CD4-positive, alpha-beta T cell treated with Interleukin-1 beta for 1 hour (primary cell): ENCODE data around the gene PCDHGB6.
"Not testable (repeated sequence)": the region's sequence is repeated elsewhere in the genome, so short reads cannot be mapped to it uniquely, and the experiment has no call there.

Experiments
- DNase-seq, 2 donors: peaks; one replicate each; pipeline ENCODE4 v3.0.0-alpha.2; 2020 to 2022

PCDHGB6 gene

DNA sequence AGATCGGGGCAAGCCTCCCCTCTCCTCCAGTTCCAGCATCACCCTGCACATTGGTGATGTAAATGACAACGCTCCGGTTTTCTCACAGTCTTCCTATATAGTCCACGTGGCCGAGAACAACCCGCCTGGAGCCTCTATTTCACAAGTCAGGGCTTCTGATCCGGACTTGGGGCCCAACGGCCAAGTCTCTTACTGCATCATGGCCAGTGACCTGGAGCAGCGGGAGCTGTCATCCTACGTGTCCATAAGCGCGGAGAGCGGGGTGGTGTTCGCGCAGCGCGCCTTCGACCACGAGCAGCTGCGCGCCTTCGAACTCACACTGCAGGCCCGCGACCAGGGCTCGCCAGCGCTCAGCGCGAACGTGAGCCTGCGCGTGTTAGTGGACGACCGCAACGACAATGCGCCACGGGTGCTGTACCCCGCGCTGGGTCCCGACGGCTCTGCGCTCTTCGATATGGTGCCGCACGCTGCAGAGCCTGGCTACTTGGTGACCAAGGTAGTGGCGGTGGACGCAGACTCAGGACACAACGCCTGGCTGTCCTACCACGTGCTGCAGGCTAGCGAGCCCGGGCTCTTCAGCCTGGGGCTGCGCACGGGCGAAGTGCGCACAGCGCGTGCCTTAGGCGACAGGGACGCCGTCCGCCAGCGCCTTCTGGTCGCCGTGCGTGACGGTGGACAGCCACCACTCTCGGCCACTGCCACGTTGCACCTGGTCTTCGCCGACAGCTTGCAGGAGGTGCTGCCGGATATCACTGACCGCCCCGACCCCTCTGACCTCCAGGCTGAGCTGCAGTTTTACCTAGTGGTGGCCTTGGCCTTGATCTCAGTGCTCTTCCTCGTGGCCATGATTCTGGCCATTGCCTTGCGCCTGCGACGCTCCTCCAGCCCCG lies 18.4 kb upstream of the PCDHGB6 start:
- DNase-seq, result no peak

GRCh38 chr5:141392429-141393198 lies 15.2 kb upstream of the PCDHGB6 start, which contains the start of gene PCDHGA8:
Gene PCDHGA8, plus strand, starts transcription at chr5:141392633. Its CDS starts 181 bp downstream, at chr5:141392814.
- no peak for DNase-seq

- no peak for DNase-seq
These were observed 14.6 kb upstream of the PCDHGB6 start for GRCh38 chr5:141393267-141393666.

DNA sequence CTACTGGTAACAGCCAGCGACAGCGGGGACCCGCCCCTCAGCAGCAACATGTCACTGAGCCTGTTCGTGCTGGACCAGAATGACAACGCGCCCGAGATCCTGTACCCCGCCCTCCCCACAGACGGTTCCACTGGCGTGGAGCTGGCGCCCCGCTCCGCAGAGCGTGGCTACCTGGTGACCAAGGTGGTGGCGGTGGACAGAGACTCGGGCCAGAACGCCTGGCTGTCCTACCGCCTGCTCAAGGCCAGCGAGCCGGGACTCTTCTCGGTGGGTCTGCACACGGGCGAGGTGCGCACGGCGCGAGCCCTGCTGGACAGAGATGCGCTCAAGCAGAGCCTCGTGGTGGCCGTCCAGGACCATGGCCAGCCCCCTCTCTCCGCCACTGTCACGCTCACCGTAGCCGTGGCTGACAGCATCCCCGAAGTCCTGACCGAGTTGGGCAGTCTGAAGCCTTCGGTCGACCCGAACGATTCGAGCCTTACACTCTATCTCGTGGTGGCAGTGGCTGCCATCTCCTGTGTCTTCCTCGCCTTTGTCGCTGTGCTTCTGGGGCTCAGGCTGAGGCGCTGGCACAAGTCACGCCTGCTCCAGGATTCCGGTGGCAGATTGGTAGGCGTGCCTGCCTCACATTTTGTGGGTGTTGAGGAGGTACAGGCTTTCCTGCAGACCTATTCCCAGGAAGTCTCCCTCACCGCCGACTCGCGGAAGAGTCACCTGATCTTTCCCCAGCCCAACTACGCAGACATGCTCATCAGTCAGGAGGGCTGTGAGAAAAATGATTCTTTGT lies 13.2 kb upstream of the PCDHGB6 start:
- not testable (repeated sequence) for DNase-seq

GRCh38 chr5:141397756-141398551 lies 9.9 kb upstream of the PCDHGB6 start, which contains the start of gene PCDHGB5:
Gene PCDHGB5, plus strand, starts transcription at chr5:141397947. Its CDS starts 181 bp downstream, at chr5:141398128.
- peak; percentile 31 to 43 for DNase-seq

DNA sequence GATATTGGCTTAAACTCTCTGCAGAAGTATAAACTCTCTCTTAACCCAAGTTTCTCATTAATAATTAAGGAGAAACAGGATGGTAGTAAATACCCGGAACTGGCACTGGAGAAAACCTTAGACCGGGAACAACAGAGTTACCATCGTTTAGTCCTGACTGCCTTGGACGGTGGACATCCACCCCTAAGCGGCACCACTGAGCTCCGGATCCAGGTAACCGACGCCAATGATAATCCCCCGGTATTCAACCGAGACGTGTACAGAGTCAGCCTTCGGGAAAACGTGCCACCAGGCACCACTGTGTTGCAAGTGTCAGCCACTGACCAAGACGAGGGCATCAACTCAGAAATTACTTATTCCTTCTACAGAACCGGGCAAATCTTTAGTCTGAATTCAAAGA lies 9.2 kb upstream of the PCDHGB6 start:
- no peak for DNase-seq

DNA sequence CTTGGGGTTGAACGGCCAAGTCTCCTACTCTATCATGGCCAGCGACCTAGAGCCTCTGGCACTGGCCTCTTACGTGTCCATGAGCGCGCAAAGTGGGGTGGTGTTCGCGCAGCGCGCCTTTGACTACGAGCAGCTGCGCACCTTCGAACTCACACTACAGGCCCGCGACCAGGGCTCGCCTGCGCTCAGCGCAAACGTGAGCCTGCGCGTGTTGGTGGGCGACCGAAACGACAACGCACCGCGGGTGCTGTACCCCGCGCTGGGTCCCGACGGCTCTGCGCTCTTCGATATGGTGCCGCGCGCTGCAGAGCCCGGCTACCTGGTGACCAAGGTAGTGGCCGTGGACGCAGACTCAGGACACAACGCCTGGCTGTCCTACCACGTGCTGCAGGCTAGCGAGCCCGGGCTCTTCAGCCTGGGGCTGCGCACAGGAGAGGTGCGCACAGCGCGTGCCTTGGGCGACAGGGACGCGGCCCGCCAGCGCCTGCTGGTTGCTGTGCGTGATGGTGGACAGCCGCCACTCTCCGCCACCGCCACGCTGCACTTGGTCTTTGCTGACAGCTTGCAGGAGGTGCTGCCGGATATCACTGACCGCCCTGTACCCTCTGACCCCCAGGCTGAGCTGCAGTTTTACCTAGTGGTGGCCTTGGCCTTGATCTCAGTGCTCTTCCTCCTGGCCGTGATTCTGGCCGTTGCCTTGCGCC lies 8.1 kb upstream of the PCDHGB6 start:
- DNase-seq, result no peak

DNA sequence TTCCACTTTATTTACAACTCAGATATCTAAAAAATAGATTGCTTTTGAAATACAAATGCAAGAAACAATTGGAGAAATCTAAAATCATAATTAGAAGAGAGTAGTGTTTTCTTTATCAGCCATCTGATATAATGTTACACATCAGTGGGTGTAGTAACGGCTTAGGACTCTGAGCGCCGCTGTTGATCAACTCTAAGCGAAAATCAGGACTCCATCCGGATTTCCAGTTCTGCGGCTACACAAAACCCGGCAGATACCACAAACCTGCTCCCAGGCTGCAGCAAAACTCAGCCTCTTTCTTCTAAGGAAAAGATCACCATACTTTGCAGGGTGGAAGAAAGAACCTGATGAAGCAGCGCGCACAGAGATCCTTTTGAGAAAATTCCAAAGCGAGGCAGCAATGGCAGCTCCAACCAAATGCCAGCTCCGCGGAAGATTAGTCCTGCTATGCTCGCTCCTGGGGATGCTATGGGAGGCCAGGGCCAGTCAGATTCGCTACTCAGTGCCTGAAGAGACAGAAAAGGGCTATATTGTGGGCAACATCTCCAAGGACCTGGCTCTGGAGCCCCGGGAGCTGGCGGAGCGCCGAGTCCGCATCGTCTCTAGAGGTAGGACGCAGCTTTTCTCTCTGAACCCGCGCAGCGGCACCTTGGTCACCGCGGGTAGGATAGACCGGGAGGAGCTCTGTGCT lies 5.1 kb upstream of the PCDHGB6 start, which contains the start of gene PCDHGA9:
PCDHGA9 (plus strand) TSS at position 226 of the 691 bp plus-strand sequence; CDS start at position 401, 175 bp downstream.
- DNase-seq, result no peak

DNA sequence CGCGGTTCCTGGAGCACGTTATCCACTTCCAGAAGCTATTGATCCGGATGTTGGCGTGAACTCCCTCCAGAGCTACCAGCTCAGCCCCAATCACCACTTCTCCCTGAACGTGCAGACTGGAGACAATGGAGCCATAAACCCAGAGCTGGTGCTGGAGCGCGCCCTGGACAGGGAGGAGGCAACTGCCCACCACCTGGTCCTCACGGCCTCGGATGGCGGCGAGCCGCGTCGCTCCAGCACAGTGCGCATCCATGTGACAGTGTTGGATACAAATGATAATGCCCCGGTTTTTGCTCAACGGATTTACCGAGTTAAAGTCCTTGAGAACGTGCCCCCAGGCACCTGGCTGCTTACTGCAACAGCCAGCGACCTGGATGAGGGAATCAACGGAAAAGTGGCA lies 4.4 kb upstream of the PCDHGB6 start:
- DNase-seq, result no peak

DNA sequence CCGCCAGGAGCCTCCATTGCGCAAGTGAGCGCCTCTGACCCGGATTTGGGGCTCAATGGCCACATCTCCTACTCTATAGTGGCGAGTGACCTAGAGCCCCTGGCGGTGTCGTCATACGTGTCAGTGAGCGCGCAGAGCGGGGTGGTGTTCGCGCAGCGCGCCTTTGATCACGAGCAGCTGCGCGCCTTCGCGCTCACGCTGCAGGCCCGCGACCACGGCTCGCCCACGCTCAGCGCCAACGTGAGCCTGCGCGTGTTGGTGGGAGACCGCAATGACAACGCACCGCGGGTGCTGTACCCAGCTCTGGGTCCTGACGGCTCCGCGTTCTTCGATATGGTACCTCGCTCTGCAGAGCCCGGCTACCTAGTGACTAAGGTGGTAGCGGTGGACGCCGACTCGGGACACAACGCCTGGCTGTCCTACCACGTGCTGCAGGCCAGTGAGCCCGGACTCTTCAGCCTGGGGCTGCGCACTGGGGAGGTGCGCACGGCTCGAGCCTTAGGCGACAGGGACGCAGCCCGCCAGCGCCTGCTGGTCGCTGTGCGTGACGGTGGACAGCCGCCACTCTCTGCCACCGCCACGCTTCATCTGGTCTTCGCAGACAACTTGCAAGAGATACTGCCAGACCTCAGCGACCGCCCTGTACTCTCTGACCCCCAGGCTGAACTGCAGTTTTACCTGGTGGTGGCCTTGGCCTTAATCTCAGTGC lies 1.9 kb downstream of the PCDHGB6 start:
- DNase-seq, result no peak

DNA sequence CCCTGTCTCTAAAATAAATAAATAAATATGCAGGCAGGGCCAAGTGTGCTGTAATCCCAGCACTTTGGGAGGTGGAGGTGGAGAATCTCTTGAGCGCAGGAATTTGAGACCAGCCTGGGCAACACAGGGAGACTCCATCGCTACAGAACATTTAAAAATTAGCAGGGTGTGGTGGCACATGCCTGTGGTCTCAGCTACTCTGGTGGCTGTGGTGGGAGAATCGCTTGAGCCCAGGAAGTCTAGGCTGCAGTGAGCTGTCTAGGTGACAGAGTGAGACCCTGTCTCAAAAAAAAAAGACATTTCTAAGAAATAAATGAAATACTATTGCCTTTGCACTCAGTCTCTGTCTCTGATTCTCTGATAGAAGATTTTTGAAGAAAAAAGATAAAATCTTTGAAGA lies 3.8 kb downstream of the PCDHGB6 start:
- DNase-seq, result no peak

GRCh38 chr5:141412854-141413539 lies 5.2 kb downstream of the PCDHGB6 start, which contains the start of gene PCDHGA10:
Gene PCDHGA10, plus strand, starts transcription at chr5:141412987. Its CDS starts 189 bp downstream, at chr5:141413176.
- peak; percentile 53 to 63 for DNase-seq

GRCh38 chr5:141413540-141414069 lies 5.8 kb downstream of the PCDHGB6 start:
- no peak for DNase-seq

GRCh38 chr5:141414548-141415274 lies 6.9 kb downstream of the PCDHGB6 start:
- DNase-seq, result not testable (repeated sequence)

- not testable (repeated sequence) for DNase-seq
These were observed 7.4 kb downstream of the PCDHGB6 start for GRCh38 chr5:141415275-141415618.

DNA sequence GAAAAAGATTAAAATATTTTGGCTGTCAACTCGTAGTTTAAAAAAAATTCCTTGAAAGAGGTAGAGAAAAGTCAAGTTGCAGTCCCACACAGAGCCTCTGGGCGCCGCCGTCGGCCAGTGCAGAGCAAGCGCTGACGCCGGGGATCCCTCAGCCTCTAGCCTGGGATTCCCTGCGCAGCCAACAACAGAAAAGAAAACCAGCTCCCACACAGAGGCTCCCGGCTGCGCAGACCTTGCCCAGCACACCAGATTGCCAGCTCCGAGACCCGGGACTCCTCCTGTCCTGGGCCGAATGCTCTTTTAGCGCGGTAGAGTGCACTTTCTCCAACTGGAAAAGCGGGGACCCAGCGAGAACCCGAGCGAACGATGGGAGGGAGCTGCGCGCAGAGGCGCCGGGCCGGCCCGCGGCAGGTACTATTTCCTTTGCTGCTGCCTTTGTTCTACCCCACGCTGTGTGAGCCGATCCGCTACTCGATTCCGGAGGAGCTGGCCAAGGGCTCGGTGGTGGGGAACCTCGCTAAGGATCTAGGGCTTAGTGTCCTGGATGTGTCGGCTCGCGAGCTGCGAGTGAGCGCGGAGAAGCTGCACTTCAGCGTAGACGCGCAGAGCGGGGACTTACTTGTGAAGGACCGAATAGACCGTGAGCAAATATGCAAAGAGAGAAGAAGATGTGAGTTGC lies 9.8 kb downstream of the PCDHGB6 start, which contains the start of gene PCDHGB7:
PCDHGB7 (plus strand) TSS at position 184 of the 679 bp plus-strand sequence; CDS start at position 367, 183 bp downstream.
- peak; percentile 46 to 47 for DNase-seq
